ENCODE data around the gene RNF31.

RNF31 gene

DNA sequence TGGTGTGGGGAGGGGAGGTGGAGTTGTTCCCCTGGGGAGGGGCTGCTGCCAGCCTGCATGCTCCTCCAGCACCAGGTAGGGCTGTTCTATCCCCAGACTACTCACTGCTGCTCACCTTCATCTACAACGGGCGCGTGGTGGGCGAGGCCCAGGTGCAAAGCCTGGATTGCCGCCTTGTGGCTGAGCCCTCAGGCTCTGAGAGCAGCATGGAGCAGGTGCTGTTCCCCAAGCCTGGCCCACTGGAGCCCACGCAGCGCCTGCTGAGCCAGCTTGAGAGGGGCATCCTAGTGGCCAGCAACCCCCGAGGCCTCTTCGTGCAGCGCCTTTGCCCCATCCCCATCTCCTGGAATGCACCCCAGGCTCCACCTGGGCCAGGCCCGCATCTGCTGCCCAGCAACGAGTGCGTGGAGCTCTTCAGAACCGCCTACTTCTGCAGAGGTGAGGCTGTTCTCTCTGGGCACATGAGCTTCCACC is 17.3 kb downstream of the RNF31 start:
- Histone ChIP-seq H3K79me2 (ENCODE audit: insufficient read depth, low read length) (peaks cover 9% of the 10 kb centered on the region; the same call in 1 of the 2 replicates), H2AFZ (ENCODE audit: low read length) (no peak overlapping the region), H3K27me3 (ENCODE audit: insufficient read depth, low read length, poor library complexity, severe bottlenecking) (no peaks in the 10 kb centered on the region), H3K4me2 (ENCODE audit: low read depth, low read length, poor library complexity, severe bottlenecking) (no peak overlapping the region), H3K9me3 (ENCODE audit: insufficient read depth, low read depth, low read length) (no peaks in the 10 kb centered on the region), H4K20me1 (ENCODE audit: insufficient read depth, low read length, poor library complexity, severe bottlenecking) (no peaks in the 10 kb centered on the region), H3K36me3 (ENCODE audit: insufficient read depth, low read length) (peaks cover 14% of the 10 kb centered on the region; the same call in 1 of the 2 replicates), H3K9ac (ENCODE audit: low read depth, low read length, poor library complexity, severe bottlenecking) (no peak overlapping the region), H3K4me3 (ENCODE audit: low read length, poor library complexity, severe bottlenecking) (no peak overlapping the region), H3K9me2 (replicated peaks; ENCODE audit: low read depth, low read length) (no peaks in the 10 kb centered on the region), H3K4me1 (ENCODE audit: insufficient read depth, low read length, poor library complexity, severe bottlenecking) (peaks cover 13% of the 10 kb centered on the region), H3F3A (ENCODE audit: low read depth) (no peaks in the 10 kb centered on the region; the same call in 1 of the 2 replicates)
- TF ChIP-seq, protein P1, sequence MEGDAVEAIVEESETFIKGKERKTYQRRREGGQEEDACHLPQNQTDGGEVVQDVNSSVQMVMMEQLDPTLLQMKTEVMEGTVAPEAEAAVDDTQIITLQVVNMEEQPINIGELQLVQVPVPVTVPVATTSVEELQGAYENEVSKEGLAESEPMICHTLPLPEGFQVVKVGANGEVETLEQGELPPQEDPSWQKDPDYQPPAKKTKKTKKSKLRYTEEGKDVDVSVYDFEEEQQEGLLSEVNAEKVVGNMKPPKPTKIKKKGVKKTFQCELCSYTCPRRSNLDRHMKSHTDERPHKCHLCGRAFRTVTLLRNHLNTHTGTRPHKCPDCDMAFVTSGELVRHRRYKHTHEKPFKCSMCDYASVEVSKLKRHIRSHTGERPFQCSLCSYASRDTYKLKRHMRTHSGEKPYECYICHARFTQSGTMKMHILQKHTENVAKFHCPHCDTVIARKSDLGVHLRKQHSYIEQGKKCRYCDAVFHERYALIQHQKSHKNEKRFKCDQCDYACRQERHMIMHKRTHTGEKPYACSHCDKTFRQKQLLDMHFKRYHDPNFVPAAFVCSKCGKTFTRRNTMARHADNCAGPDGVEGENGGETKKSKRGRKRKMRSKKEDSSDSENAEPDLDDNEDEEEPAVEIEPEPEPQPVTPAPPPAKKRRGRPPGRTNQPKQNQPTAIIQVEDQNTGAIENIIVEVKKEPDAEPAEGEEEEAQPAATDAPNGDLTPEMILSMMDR (conservative IDR thresholded peaks at IDR 0.05; ENCODE audit: low read length), result no peak
- TF ChIP-seq EZH2phosphoT487 (IDR thresholded peaks at IDR 0.05; ENCODE audit: borderline replicate concordance), result no peak

DNA sequence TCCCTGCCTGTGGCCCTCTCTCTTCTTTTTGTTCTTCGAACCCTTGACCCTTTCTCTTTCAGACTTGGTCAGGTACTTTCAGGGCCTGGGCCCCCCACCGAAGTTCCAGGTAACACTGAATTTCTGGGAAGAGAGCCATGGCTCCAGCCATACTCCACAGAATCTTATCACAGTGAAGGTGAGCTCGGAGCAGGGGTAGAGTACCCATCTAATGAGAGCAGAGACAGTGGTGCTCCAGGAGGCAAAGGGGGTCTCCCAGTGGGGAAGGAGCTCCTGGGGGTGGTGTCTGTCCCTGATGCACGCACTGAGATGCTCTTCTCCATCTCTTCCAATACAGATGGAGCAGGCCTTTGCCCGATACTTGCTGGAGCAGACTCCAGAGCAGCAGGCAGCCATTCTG is 18.5 kb downstream of the RNF31 start:
- Histone ChIP-seq H3K36me3 (ENCODE audit: insufficient read depth, low read length) (peaks cover 10% of the 10 kb centered on the region; the same call in 1 of the 2 replicates), H3K4me1 (ENCODE audit: insufficient read depth, low read length, poor library complexity, severe bottlenecking) (peaks cover 9% of the 10 kb centered on the region), H3K27me3 (ENCODE audit: insufficient read depth, low read length, poor library complexity, severe bottlenecking) (no peaks in the 10 kb centered on the region), H3K9ac (ENCODE audit: low read depth, low read length, poor library complexity, severe bottlenecking) (no peak overlapping the region), H3K9me2 (replicated peaks; ENCODE audit: low read depth, low read length) (no peaks in the 10 kb centered on the region), H3F3A (ENCODE audit: low read depth) (no peaks in the 10 kb centered on the region), H3K9me3 (ENCODE audit: insufficient read depth, low read depth, low read length) (no peaks in the 10 kb centered on the region), H2AFZ (ENCODE audit: low read length) (no peak overlapping the region), H3K79me2 (ENCODE audit: insufficient read depth, low read length) (peaks cover 9% of the 10 kb centered on the region; the same call in 1 of the 2 replicates), H4K20me1 (ENCODE audit: insufficient read depth, low read length, poor library complexity, severe bottlenecking) (no peaks in the 10 kb centered on the region), H3K4me3 (ENCODE audit: low read length, poor library complexity, severe bottlenecking) (no peak overlapping the region), H3K4me2 (ENCODE audit: low read depth, low read length, poor library complexity, severe bottlenecking) (no peak overlapping the region)
- no peak for TF ChIP-seq EZH2phosphoT487 (IDR thresholded peaks at IDR 0.05; ENCODE audit: borderline replicate concordance)
- TF ChIP-seq, protein P1 (conservative IDR thresholded peaks at IDR 0.05; ENCODE audit: low read length), result no peak

DNA sequence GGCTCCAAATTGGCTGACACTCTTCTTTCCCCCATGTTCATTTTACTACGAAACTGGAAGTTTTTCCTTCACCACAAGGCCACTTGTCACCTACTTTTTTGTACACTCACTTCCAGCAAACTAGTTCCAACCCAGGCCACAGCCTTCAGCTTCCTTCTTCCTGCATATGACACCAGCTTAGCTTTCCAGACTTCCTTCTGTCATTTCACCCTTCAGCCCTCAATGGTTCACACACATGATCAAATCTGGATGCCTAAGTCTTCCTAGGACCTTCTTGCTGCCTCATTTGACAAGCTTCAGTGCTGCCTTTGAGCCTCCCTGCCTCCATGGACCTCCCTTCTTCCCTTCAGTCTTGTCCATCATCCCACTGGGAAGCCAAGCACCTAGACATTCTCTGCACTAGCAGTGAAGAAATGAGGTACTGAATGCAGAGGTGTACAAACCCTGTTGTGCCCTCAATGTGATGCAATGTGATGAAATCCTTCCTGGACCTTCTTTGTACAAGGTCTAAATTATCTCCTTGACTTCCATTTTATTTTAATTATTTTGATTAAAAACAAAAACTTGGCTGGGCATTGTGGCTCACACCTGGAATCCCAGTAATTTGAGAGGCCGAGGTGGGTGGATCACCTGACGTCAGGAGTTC is 20.3 kb downstream of the RNF31 start:
- Histone ChIP-seq H3K4me2 (ENCODE audit: low read depth, low read length, poor library complexity, severe bottlenecking) (no peak overlapping the region), H3K4me1 (ENCODE audit: insufficient read depth, low read length, poor library complexity, severe bottlenecking) (no peaks in the 10 kb centered on the region), H4K20me1 (ENCODE audit: insufficient read depth, low read length, poor library complexity, severe bottlenecking) (no peaks in the 10 kb centered on the region), H3K4me3 (ENCODE audit: low read length, poor library complexity, severe bottlenecking) (no peak overlapping the region), H3K36me3 (ENCODE audit: insufficient read depth, low read length) (peaks cover 10% of the 10 kb centered on the region; the same call in 1 of the 2 replicates), H3F3A (ENCODE audit: low read depth) (no peaks in the 10 kb centered on the region), H3K9ac (ENCODE audit: low read depth, low read length, poor library complexity, severe bottlenecking) (no peak overlapping the region), H3K79me2 (ENCODE audit: insufficient read depth, low read length) (no peaks in the 10 kb centered on the region), H3K9me2 (replicated peaks; ENCODE audit: low read depth, low read length) (no peaks in the 10 kb centered on the region), H3K9me3 (ENCODE audit: insufficient read depth, low read depth, low read length) (no peaks in the 10 kb centered on the region), H3K27me3 (ENCODE audit: insufficient read depth, low read length, poor library complexity, severe bottlenecking) (no peaks in the 10 kb centered on the region), H2AFZ (ENCODE audit: low read length) (no peak overlapping the region)
- TF ChIP-seq EZH2phosphoT487 (IDR thresholded peaks at IDR 0.05; ENCODE audit: borderline replicate concordance), result no peak
- TF ChIP-seq, protein P1 (conservative IDR thresholded peaks at IDR 0.05; ENCODE audit: low read length), result no peak

All from Loucy (cell line).